ENCODE measurements around the gene PLEKHF1. TPM values are rescaled to one million over a fixed set of nuclear protein-coding genes. Genes with fewer than 3 reads are reported as not detected.

The PLEKHF1 gene
- total and polyA plus RNA-seq, 2 of the 8 experiments (the other 6 are each of a cell fraction or from before 2014, with no cell fraction given), result 11.1 to 18.4 TPM

- Histone ChIP-seq H2BK120ac (replicated peaks; ENCODE audit: low read depth, low read length) (no peak overlapping the region), H2BK5ac (ENCODE audit: low read depth, low read length) (no peak overlapping the region), H3K23me2 (ENCODE audit: low read depth, low read length) (peaks cover 2% of the 10 kb centered on the region; the same call in 1 of the 2 replicates), H3K14ac (ENCODE audit: insufficient read length) (no peak overlapping the region), H3K79me2 (ENCODE audit: control insufficient read depth in 1 of 2, insufficient read depth in 2 of 2, low read length in 2 of 2) (no peaks in the 10 kb centered on the region), H3K4ac (replicated peaks; ENCODE audit: insufficient read length, low read depth, low read length) (no peak overlapping the region), H2BK15ac (ENCODE audit: low read length) (no peak overlapping the region), H3K18ac (ENCODE audit: extremely low read depth, low read length) (no peak overlapping the region), H3K79me1 (ENCODE audit: low read depth, low read length) (no peaks in the 10 kb centered on the region), H2BK12ac (ENCODE audit: low read depth, low read length) (no peak overlapping the region), H3K9ac (replicated peaks in 1 of 4; ENCODE audit: extremely low read depth in 1 of 4, low read depth in 3 of 4, low read length in 3 of 4) (no peak overlapping the region), H3K27ac (ENCODE audit: low read depth, low read length) (no peak overlapping the region), H3K36me3 (ENCODE audit: control insufficient read depth in 2 of 4, insufficient read depth in 4 of 4, low read length in 3 of 4) (no peaks in the 10 kb centered on the region), H3K9me3 (ENCODE audit: insufficient read depth in 2 of 2, low read depth in 1 of 2, low read length in 1 of 2) (no peaks in the 10 kb centered on the region), H4K5ac (ENCODE audit: insufficient read length, low read depth, low read length) (no peak overlapping the region), H4K91ac (replicated peaks; ENCODE audit: insufficient read length, low read length) (no peak overlapping the region), H2AK5ac (ENCODE audit: low read depth, low read length) (no peak overlapping the region), H3K4me1 (replicated peaks in 1 of 4; ENCODE audit: control insufficient read depth in 3 of 4, insufficient read depth in 4 of 4, low read length in 3 of 4) (no peaks in the 10 kb centered on the region; a peak in 1 of 7 replicates), H3K27me3 (replicated peaks in 1 of 4; ENCODE audit: control insufficient read depth in 3 of 4, extremely low read depth in 1 of 4, insufficient read depth in 3 of 4, low read length in 3 of 4) (no peaks in the 10 kb centered on the region), H3K4me3 (ENCODE audit: extremely low read depth in 1 of 4, insufficient read depth in 2 of 4, low read depth in 3 of 4, low read length in 4 of 4) (no peak overlapping the region), H3K4me2 (ENCODE audit: insufficient read depth in 1 of 2, low read depth in 2 of 2, low read length in 2 of 2) (no peak overlapping the region), H3K56ac (replicated peaks; ENCODE audit: insufficient read length, low read depth, low read length) (no peak overlapping the region), H2AFZ (ENCODE audit: low read length) (no peak overlapping the region), H4K20me1 (replicated peaks in 1 of 2; ENCODE audit: control insufficient read depth in 1 of 2, insufficient read depth in 2 of 2, low read length in 2 of 2) (peaks cover 0 to 1% of the 10 kb centered on the region in 2 experiments), H3K23ac (ENCODE audit: insufficient read length) (no peak overlapping the region), H4K8ac (ENCODE audit: extremely low read depth, insufficient read depth, low read length) (no peak overlapping the region), H2BK20ac (ENCODE audit: low read length) (no peak overlapping the region)
- FAIRE-seq (no peak), DNase-seq (ENCODE audit: low read depth in 1 of 2, low spot score in 2 of 2) (no peak)
- WGBS, 2 experiments (ENCODE audit: extremely low coverage in 1 of 2, insufficient coverage in 1 of 2, insufficient read length in 1 of 2, insufficient replicate concordance in 2 of 2, low coverage in 1 of 2, low lambda C conversion rate in 2 of 2, missing lambda C conversion rate in 1 of 2), result 82% methylated on average over 6 of the region's 6 CpGs; no CpG with 5 or more reads in 1 of the 2 experiments
- ChIA-PET CTCF (ENCODE audit: partially characterized antibody) (interaction anchor here (1.3 to 2.4 kb wide), 4 partner anchors 15 to 173 kb away, joined by 3 to 13 read pairs (median 5); partner anchors contain the start of gene C19orf12), POLR2A (ENCODE audit: partially characterized antibody) (no interaction called here)
- TF ChIP-seq JUN (IDR thresholded peaks at IDR 0.05; ENCODE audit: low read depth, low read length), result no peak
- no peak for TF ChIP-seq CBX8 (IDR thresholded peaks at IDR 0.05; ENCODE audit: borderline replicate concordance, low read depth, low read length)
- no peak for TF ChIP-seq SAP30 (IDR thresholded peaks at IDR 0.05; ENCODE audit: insufficient read depth, insufficient replicate concordance, low read length)
- no peak for TF ChIP-seq TAF1 (IDR thresholded peaks at IDR 0.05; ENCODE audit: low read depth, low read length)
- TF ChIP-seq, protein P1, sequence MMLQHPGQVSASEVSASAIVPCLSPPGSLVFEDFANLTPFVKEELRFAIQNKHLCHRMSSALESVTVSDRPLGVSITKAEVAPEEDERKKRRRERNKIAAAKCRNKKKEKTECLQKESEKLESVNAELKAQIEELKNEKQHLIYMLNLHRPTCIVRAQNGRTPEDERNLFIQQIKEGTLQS (IDR thresholded peaks at IDR 0.05; ENCODE audit: insufficient read depth, low read depth, low read length), result no peak
- TF ChIP-seq TAF7 (optimal IDR thresholded peaks at IDR 0.05; ENCODE audit: borderline replicate concordance, low read depth, low read length), result no peak
Observed at GRCh38 chr19:29700498-29700897, 35.2 kb downstream of the PLEKHF1 start.

All from H1 (cell line).